CD8-positive, alpha-beta memory T cell (primary cell): ENCODE results near the gene CADM1. TPM values are rescaled to one million over a fixed set of nuclear protein-coding genes. Genes with fewer than 3 reads are reported as not detected.
A peak's percentile ranks its signal among the peaks of the same experiment; 100 is the strongest.

Experiments used
- CTCF ChIA-PET: fragments of 350-600 bp; sonication (Branson Sonifier 250); formaldehyde crosslinking; loops from one replicate; lab custom pipeline; 2021; ENCODE audit warnings: antibody characterized with exemption; lab: Charles Lee
- POLR2A ChIA-PET: fragments of 350-600 bp; sonication (Branson Sonifier 250); formaldehyde crosslinking; loops from one replicate; lab custom pipeline; 2021; ENCODE audit warnings: antibody characterized with exemption; lab: Charles Lee
- DNase-seq, 5 donors: peaks; one replicate each; pipeline versions ENCODE4 v3.0.0 to v3.0.0-alpha.2; 2020 to 2022; ENCODE audit warnings: mixed read lengths in 1 of 5
- H3K27ac ChIP-seq: one replicate; pipeline ENCODE4 v1.7.0; 2013; ENCODE audit warnings: low read depth, mild to moderate bottlenecking, low read length, moderate library complexity
- H3K27me3 ChIP-seq: 2 replicates; pipeline ENCODE4 v1.7.0; 2013; ENCODE audit warnings: low read length, mild to moderate bottlenecking; ENCODE audit not compliant: insufficient read depth, poor library complexity, severe bottlenecking
- H3K36me3 ChIP-seq: 2 replicates; pipeline ENCODE4 v1.7.0; 2013; ENCODE audit warnings: mild to moderate bottlenecking, low read length, moderate library complexity; ENCODE audit not compliant: insufficient read depth
- H3K4me1 ChIP-seq: 2 replicates; pipeline ENCODE4 v1.7.0; 2013; ENCODE audit warnings: mild to moderate bottlenecking, low read length, moderate library complexity; ENCODE audit not compliant: insufficient read depth
- H3K4me3 ChIP-seq: 2 replicates; pipeline ENCODE4 v1.7.0; 2013; ENCODE audit warnings: mild to moderate bottlenecking, low read length
- H3K9me3 ChIP-seq: 2 replicates; pipeline ENCODE4 v1.7.0; 2013; ENCODE audit warnings: mild to moderate bottlenecking, low read length
- H3K27ac Mint-ChIP-seq, 8 donors: one replicate each; pipeline ENCODE4 v1.8.0; 2020 to 2021; ENCODE audit warnings: mixed read lengths in 8 of 8, mild to moderate bottlenecking in 6 of 8, inconsistent platforms in 3 of 8, moderate library complexity in 3 of 8
- H3K27me3 Mint-ChIP-seq, 2 donors: one replicate each; pipeline ENCODE4 v1.8.0; 2020 to 2021; ENCODE audit warnings: mixed read lengths in 2 of 2, mild to moderate bottlenecking in 1 of 2, moderate library complexity in 1 of 2
- H3K36me3 Mint-ChIP-seq, 3 donors: one replicate each; pipeline ENCODE4 v1.8.0; 2020 to 2021; ENCODE audit warnings: mixed read lengths in 3 of 3, inconsistent platforms in 1 of 3, mild to moderate bottlenecking in 1 of 3
- H3K4me1 Mint-ChIP-seq, 3 donors: one replicate each; pipeline ENCODE4 v1.8.0; 2020 to 2021; ENCODE audit warnings: mixed read lengths in 3 of 3, inconsistent platforms in 1 of 3, mild to moderate bottlenecking in 1 of 3
- H3K4me3 Mint-ChIP-seq, 7 donors: one replicate each; pipeline ENCODE4 v1.8.0; 2020 to 2021; ENCODE audit warnings: mixed read lengths in 7 of 7, mild to moderate bottlenecking in 6 of 7, moderate library complexity in 4 of 7, inconsistent platforms in 2 of 7
- H3K9me3 Mint-ChIP-seq, 5 donors: one replicate each; pipeline ENCODE4 v1.8.0; 2020 to 2022; ENCODE audit warnings: mixed read lengths in 5 of 5, mild to moderate bottlenecking in 3 of 5, moderate library complexity in 2 of 5, inconsistent platforms in 1 of 5
- polyA plus RNA-seq: library from polyadenylated mRNA; unstranded; fragments of 300-500 nt; fragmentation: Illumina TruSeq; gene quantifications from one replicate; pipeline ENCODE4 v1.2.3, GENCODE V29; 2021
- total RNA-seq, 2 experiments: library from RNA; stranded (reverse); gene quantifications; one replicate each; pipeline ENCODE4 v1.2.3, GENCODE V29; 2021

Gene CADM1
- total and polyA plus RNA-seq, 3 experiments from 2014 or later = 0.90 to 2.7 (median 1.1) TPM

DNA sequence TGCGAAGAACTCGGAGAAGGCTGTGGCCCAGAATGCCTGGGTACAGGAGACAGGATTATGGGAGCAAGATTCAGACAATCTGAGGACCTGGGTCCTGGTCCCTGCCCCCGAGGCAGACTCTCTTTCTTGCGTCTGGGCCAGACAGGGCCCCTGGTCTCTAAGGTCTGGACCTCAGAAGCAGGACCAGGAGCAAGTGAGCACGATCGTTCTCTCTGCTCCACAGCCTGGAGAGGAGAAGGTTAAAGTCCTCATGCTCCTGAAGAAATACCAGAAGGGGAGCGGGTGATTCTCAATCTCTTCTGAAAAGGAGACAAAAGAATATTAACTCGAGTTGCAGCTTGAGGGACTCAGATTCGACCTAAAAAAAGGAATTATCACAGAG is 349.9 kb downstream of the CADM1 start:
- Histone ChIP-seq H3K36me3 (no peaks in the 10 kb centered on the region), H3K4me1 (no peaks in the 10 kb centered on the region), H3K27ac (no peak overlapping the region), H3K4me3 (no peak overlapping the region), H3K27me3 (no peaks in the 10 kb centered on the region), H3K9me3 (no peaks in the 10 kb centered on the region)
- CTCF ChIA-PET = no interaction called here
- POLR2A ChIA-PET = no interaction called here
- Mint-ChIP-seq H3K9me3 (no peaks in the 10 kb centered on the region), H3K4me3 (no peak overlapping the region), H3K27me3 (peaks cover 1 to 5% of the 10 kb centered on the region in 2 donors), H3K36me3 (peaks cover 0 to 3% (median 0%) of the 10 kb centered on the region in 3 donors), H3K27ac (no peak overlapping the region), H3K4me1 (no peaks in the 10 kb centered on the region)
- DNase-seq = no peak

DNA sequence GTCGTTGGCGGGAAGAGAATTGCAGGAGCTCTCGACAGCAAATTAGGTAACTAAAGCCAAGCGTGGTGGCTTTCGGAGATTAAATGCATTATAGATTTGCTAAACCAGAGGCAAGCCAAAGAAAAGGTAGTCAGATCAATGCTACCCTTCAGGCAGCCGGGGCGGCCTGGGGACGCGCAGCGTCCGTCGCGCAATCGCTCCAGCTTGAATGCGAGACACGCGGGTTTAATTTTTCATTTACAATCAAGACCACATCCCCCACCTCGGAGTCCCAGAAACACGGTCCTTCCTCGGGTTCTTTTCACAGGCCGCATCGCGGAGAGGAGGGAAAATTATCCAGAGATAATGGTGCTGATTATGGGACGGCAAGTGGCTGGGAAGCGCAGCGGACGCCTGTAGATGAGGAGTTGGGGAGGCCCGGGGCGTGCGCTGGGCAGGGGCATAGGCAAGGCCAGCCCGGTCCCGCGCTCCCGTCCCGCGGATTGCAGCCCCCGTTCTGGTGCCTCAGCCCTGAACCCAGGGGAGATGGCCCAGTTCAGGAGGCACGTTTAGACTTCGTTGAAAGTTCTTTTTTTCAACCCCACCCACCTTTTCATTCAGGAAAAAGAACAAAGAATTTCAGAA is 350.4 kb downstream of the CADM1 start:
- H3K27ac ChIP-seq = no peak overlapping the region
- Mint-ChIP-seq H3K4me3 (no peak overlapping the region), H3K4me1 (no peaks in the 10 kb centered on the region), H3K27me3 (peaks cover 1 to 5% of the 10 kb centered on the region in 2 donors), H3K9me3 (no peaks in the 10 kb centered on the region), H3K27ac (no peak overlapping the region), H3K36me3 (peaks cover 0 to 3% (median 0%) of the 10 kb centered on the region in 3 donors)
- no peaks in the 10 kb centered on the region for H3K4me1 ChIP-seq
- CTCF ChIA-PET = no interaction called here
- no peaks in the 10 kb centered on the region for H3K36me3 ChIP-seq
- no peak for DNase-seq
- H3K27me3 ChIP-seq = no peaks in the 10 kb centered on the region
- POLR2A ChIA-PET = no interaction called here
- no peak overlapping the region for H3K4me3 ChIP-seq
- no peaks in the 10 kb centered on the region for H3K9me3 ChIP-seq

DNA sequence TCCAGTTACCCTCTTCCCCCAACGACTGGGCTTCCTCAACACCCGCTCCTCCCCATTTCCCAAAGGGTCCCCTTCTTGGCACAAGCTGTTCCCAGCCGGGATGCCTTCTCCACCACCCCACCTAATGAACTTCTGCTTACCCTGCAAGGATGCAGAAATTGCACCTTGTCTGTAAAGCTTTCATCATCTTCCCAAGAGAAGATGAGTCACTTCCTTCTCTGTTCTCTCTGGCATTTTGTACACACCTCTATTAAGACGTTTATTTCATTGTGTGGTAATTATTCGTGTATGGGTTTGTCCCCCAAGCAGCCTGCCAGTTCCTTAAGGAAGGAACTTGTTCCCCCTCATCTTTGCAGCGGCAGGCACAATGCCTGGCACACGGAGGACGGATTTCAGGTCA is 351.1 kb downstream of the CADM1 start:
- Mint-ChIP-seq H3K27ac (no peak overlapping the region), H3K4me3 (no peak overlapping the region), H3K27me3 (peaks cover 0 to 1% of the 10 kb centered on the region in 2 donors), H3K9me3 (no peaks in the 10 kb centered on the region), H3K36me3 (peaks cover 0 to 3% (median 0%) of the 10 kb centered on the region in 3 donors), H3K4me1 (no peaks in the 10 kb centered on the region)
- Histone ChIP-seq H3K4me1 (no peaks in the 10 kb centered on the region), H3K9me3 (no peaks in the 10 kb centered on the region), H3K4me3 (no peak overlapping the region), H3K36me3 (no peaks in the 10 kb centered on the region), H3K27me3 (no peaks in the 10 kb centered on the region), H3K27ac (no peak overlapping the region)
- CTCF ChIA-PET = interaction anchor here (0.7 kb wide), 1 partner anchor 850 kb away, joined by 4 read pairs; no protein-coding TSS in a partner anchor
- POLR2A ChIA-PET = no interaction called here
- no peak for DNase-seq

DNA sequence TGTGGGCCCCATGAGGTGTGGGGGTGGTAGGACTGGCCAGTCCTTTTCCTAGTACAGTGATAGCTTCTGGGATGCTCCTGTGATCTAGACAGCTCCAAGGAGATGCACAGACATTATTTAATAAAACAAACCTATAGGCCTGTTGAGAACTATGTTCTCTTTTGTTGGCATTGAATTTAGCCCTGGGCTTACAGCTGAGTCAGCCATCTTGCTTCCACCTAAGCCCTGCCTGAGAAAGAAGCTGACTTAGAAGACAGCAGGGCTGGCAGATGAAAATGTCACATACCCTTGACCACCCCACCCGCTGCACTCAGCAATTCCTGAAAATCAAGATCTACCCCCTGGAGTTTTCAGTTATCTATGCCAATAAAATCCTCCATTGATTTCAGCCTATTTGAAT is 353.2 kb downstream of the CADM1 start:
- Mint-ChIP-seq H3K36me3 (peaks cover 0 to 3% (median 0%) of the 10 kb centered on the region in 3 donors), H3K27me3 (no peaks in the 10 kb centered on the region), H3K9me3 (peaks cover 0 to 1% (median 0%) of the 10 kb centered on the region in 5 donors), H3K4me1 (no peaks in the 10 kb centered on the region), H3K4me3 (no peak overlapping the region), H3K27ac (peak overlapping the region in 1 of 8 donors; percentile 17)
- no peaks in the 10 kb centered on the region for H3K4me1 ChIP-seq
- no peaks in the 10 kb centered on the region for H3K27me3 ChIP-seq
- ChIA-PET POLR2A (no interaction called here), CTCF (no interaction called here)
- H3K4me3 ChIP-seq = no peak overlapping the region
- no peaks in the 10 kb centered on the region for H3K9me3 ChIP-seq
- no peaks in the 10 kb centered on the region for H3K36me3 ChIP-seq
- no peak for DNase-seq
- no peak overlapping the region for H3K27ac ChIP-seq

DNA sequence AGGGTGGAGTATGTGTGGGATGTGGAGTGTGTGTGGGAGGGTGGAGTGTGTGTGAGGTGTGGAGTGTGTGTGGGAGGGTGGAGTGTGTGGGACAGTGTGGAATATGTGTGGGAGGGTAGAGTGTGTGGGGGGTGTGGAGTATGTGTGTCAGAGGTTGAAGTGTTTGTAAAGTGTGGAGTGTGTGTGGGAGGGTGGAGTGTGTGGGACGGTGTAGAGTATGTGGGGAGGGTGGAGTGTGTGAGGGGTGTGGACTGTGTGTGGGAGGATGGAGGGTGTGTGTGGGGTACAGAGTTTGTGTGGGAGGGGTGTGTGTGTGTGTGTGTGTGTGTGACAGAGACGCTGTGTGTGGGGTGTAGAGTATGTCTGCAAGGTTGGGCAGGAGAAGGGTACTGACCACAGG is 355.5 kb downstream of the CADM1 start:
- Histone ChIP-seq H3K27ac (no peak overlapping the region), H3K4me1 (no peaks in the 10 kb centered on the region), H3K4me3 (no peak overlapping the region), H3K27me3 (no peaks in the 10 kb centered on the region), H3K9me3 (no peaks in the 10 kb centered on the region), H3K36me3 (no peaks in the 10 kb centered on the region)
- no peaks in the 10 kb centered on the region for H3K4me1 Mint-ChIP-seq
- POLR2A ChIA-PET = no interaction called here
- peaks cover 0 to 1% (median 0%) of the 10 kb centered on the region in 5 donors for H3K9me3 Mint-ChIP-seq
- peak overlapping the region in 2 of 8 donors; percentile 17 to 42 for H3K27ac Mint-ChIP-seq
- CTCF ChIA-PET = no interaction called here
- no peak for DNase-seq
- no peak overlapping the region for H3K4me3 Mint-ChIP-seq
- H3K27me3 Mint-ChIP-seq = no peaks in the 10 kb centered on the region
- H3K36me3 Mint-ChIP-seq = peaks cover 0 to 3% (median 3%) of the 10 kb centered on the region in 3 donors

DNA sequence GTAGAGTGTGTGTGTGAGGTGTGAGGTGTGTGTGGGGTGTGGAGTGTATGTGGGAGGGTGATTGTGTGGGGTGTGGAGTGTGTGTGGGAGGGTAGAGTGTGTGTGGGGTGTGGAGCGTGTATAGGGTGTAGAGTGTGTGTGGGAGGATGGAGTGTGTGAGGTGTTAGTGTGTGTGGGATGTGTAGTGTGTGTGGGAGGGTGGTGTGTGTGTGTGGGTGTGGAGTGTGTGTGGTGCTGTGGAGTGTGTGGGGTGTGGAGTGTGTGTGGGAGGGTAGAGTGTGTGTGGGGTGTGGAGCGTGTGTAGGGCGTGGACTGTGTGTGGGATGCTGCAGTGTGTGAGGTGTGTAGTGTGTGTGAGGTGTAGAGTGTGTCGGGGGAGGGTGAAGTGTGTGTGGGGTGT is 356.1 kb downstream of the CADM1 start:
- Histone ChIP-seq H3K4me3 (no peak overlapping the region), H3K27me3 (no peaks in the 10 kb centered on the region), H3K9me3 (no peaks in the 10 kb centered on the region), H3K4me1 (no peaks in the 10 kb centered on the region), H3K36me3 (no peaks in the 10 kb centered on the region), H3K27ac (no peak overlapping the region)
- Mint-ChIP-seq H3K9me3 (peaks cover 0 to 1% (median 0%) of the 10 kb centered on the region in 5 donors), H3K27ac (peak overlapping the region in 1 of 8 donors; percentile 21), H3K4me1 (no peaks in the 10 kb centered on the region), H3K27me3 (no peaks in the 10 kb centered on the region), H3K36me3 (peaks cover 0 to 3% (median under 1%) of the 10 kb centered on the region in 3 donors), H3K4me3 (no peak overlapping the region)
- CTCF ChIA-PET = no interaction called here
- POLR2A ChIA-PET = no interaction called here
- no peak for DNase-seq

DNA sequence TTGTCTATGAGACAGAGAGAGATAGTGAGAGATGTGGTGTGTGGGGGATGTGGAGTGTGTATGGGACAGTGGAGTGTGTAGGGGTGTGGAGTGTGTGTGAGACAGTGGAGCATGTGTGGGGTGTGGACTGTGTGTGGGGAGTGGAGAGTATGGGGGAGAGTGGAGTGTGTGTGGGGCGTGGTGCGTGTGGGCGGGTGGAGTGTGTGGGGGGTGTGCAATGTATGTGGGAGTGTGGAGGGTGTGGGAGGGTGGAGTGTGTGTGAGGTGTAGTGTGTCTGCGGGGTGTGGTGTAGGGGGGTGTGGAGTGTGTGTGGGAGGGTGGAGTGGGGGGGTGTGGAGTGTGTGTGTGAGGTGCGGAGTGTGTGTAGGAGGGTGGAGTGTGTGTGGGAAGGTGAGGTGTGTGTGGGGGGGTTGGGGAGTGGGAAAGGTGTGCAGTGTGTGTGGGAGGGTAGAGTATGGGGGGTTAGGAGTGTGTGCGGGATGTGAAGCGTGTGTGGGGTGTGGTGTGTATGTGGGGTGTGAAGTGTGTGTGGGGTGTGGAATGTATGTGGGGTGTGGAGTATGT is 356.9 kb downstream of the CADM1 start:
- peaks cover 0 to 1% (median 0%) of the 10 kb centered on the region in 5 donors for H3K9me3 Mint-ChIP-seq
- Histone ChIP-seq H3K4me3 (no peak overlapping the region), H3K27me3 (no peaks in the 10 kb centered on the region), H3K4me1 (no peaks in the 10 kb centered on the region), H3K27ac (no peak overlapping the region), H3K9me3 (no peaks in the 10 kb centered on the region), H3K36me3 (no peaks in the 10 kb centered on the region)
- H3K4me3 Mint-ChIP-seq = no peak overlapping the region
- ChIA-PET CTCF (no interaction called here), POLR2A (no interaction called here)
- no peak for DNase-seq
- no peaks in the 10 kb centered on the region for H3K27me3 Mint-ChIP-seq
- peaks cover 0 to 3% (median 0%) of the 10 kb centered on the region in 3 donors for H3K36me3 Mint-ChIP-seq
- H3K4me1 Mint-ChIP-seq = no peaks in the 10 kb centered on the region
- H3K27ac Mint-ChIP-seq = peak overlapping the region in 2 of 8 donors; percentile 51 to 77

DNA sequence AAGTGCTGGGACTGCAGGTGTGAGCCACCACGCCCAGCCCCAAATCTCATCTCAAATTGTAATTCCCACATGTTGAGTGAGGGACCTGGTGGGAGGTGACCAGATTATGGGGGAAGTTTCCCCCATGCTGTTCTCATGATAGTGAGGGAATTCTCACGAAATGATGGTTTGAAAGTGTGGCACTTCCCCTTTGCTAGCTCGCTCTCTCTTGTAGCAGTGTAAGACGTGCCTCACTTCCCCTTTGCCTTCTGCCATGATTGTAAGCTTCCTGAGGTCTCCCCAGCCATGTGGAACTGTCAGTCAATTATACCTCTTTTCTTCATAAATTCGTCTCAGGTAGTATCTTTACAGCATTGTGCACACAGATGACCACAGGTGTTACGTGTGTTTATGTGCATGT is 357.8 kb downstream of the CADM1 start:
- no peak overlapping the region for H3K4me3 ChIP-seq
- no peak for DNase-seq
- no peak overlapping the region for H3K27ac ChIP-seq
- H3K4me1 Mint-ChIP-seq = no peaks in the 10 kb centered on the region
- H3K9me3 ChIP-seq = no peaks in the 10 kb centered on the region
- H3K36me3 Mint-ChIP-seq = peaks cover 0 to 3% (median 0%) of the 10 kb centered on the region in 3 donors
- no peak overlapping the region for H3K4me3 Mint-ChIP-seq
- H3K36me3 ChIP-seq = no peaks in the 10 kb centered on the region
- H3K27me3 ChIP-seq = no peaks in the 10 kb centered on the region
- ChIA-PET CTCF (no interaction called here), POLR2A (no interaction called here)
- peaks cover 0 to 3% of the 10 kb centered on the region in 2 donors for H3K27me3 Mint-ChIP-seq
- H3K9me3 Mint-ChIP-seq = peaks cover 0 to 1% (median 0%) of the 10 kb centered on the region in 5 donors
- H3K4me1 ChIP-seq = no peaks in the 10 kb centered on the region
- peak overlapping the region in 1 of 8 donors; percentile 45 for H3K27ac Mint-ChIP-seq
